ENCODE measurements around the gene SLC7A9. TPM values are rescaled to one million over a fixed set of nuclear protein-coding genes. Genes with fewer than 3 reads are reported as not detected.
A peak's percentile ranks its signal among the peaks of the same experiment; 100 is the strongest.

The SLC7A9 gene
- total and polyA plus RNA-seq, 2 of the 13 experiments (the other 11 are each of a cell fraction or from before 2014, with no cell fraction given) = 4.7 to 8.3 TPM

- TF ChIP-seq ARID5B (CRISPR knock-in tag; IDR thresholded peaks at IDR 0.05) = no peak; the same call in 1 of the 2 replicates
- TF ChIP-seq DRAP1 (CRISPR knock-in tag; IDR thresholded peaks at IDR 0.05) = peak; percentile 15; the same call in 1 of the 2 replicates
- no peak for TF ChIP-seq ZBTB4 (CRISPR knock-in tag; IDR thresholded peaks at IDR 0.05; ENCODE audit: borderline replicate concordance)
- no peak for TF ChIP-seq ZNF773 (CRISPR knock-in tag; IDR thresholded peaks at IDR 0.05; ENCODE audit: borderline replicate concordance)
- TF ChIP-seq ZSCAN20 (CRISPR knock-in tag; IDR thresholded peaks at IDR 0.05; ENCODE audit: borderline replicate concordance) = 0 out of 2 replicates have a peak, but pooled peaks have one; percentile 35
- TF ChIP-seq PHB2 (IDR thresholded peaks at IDR 0.05; ENCODE audit: partially characterized antibody) = no peak
- TF ChIP-seq PAXIP1 (CRISPR knock-in tag; conservative IDR thresholded peaks at IDR 0.05) = peak; percentile 70
- 0 out of 2 replicates have a peak, but pooled peaks have one; percentile 25 for TF ChIP-seq MED1 (CRISPR knock-in tag; IDR thresholded peaks at IDR 0.05)
- TF ChIP-seq NR1H2 (CRISPR knock-in tag; IDR thresholded peaks at IDR 0.05; ENCODE audit: borderline replicate concordance, low read depth) = no peak
Observed at GRCh38 chr19:32869369-32869965, at the start of gene SLC7A9 (continued).
